ENCODE results near the gene NFIB. TPM values are rescaled to one million over a fixed set of nuclear protein-coding genes. Genes with fewer than 3 reads are reported as not detected.

Gene NFIB
- total and polyA plus RNA-seq, 2 of the 8 experiments (the other 6 are each of a cell fraction or from before 2014, with no cell fraction given), result 2.6 to 13.1 TPM

DNA sequence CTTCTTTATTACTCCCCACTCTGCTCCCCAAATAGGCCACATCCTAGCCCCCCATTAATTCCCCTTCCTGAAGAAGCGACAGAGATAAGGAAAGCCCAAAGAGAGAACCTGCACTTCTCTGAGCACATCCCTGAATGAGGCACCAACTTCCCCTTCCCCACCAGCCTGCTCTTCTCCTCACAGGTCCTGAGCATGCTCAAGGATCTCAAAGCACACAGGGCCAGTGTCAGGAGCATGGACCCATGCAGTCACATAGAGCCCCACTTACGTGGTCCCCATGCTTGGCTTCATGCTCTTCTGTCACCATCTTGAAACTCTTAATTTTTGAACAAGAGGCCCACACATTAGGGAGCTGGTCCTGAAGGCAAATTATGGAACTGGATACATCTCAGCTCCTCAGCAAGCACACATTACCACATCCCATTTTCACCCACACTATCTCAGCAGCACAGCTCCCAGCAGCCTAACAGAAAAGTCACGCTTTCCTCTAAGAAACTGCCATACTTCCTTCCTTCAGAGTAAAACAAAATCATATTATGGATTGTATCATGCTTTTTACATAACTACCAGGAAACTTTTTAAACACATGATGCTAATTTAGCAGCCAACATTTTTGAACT lies 99.8 kb downstream of the NFIB start:
- Histone ChIP-seq H3K14ac (ENCODE audit: insufficient read length) (no peak overlapping the region), H3K9me3 (ENCODE audit: insufficient read depth in 2 of 2, low read depth in 1 of 2, low read length in 1 of 2) (no peaks in the 10 kb centered on the region), H3K9ac (replicated peaks in 1 of 4; ENCODE audit: extremely low read depth in 1 of 4, low read depth in 3 of 4, low read length in 3 of 4) (no peak overlapping the region), H4K5ac (ENCODE audit: insufficient read length, low read depth, low read length) (no peak overlapping the region), H3K4me3 (ENCODE audit: extremely low read depth in 1 of 4, insufficient read depth in 2 of 4, low read depth in 3 of 4, low read length in 4 of 4) (no peak overlapping the region), H2BK5ac (ENCODE audit: low read depth, low read length) (no peak overlapping the region), H3K4me1 (replicated peaks in 1 of 4; ENCODE audit: control insufficient read depth in 3 of 4, insufficient read depth in 4 of 4, low read length in 3 of 4) (peaks cover 2 to 17% (median 5%) of the 10 kb centered on the region in 4 experiments; a peak in 6 of 7 replicates), H4K91ac (replicated peaks; ENCODE audit: insufficient read length, low read length) (no peak overlapping the region), H2AFZ (ENCODE audit: low read length) (no peak overlapping the region), H3K79me2 (ENCODE audit: control insufficient read depth in 1 of 2, insufficient read depth in 2 of 2, low read length in 2 of 2) (0 out of 4 replicates have a peak, but pooled peaks cover 0 to 2% of the 10 kb centered on the region in 2 experiments), H4K20me1 (replicated peaks in 1 of 2; ENCODE audit: control insufficient read depth in 1 of 2, insufficient read depth in 2 of 2, low read length in 2 of 2) (no peaks in the 10 kb centered on the region), H2BK15ac (ENCODE audit: low read length) (peak overlapping the region; percentile 40; the same call in 1 of the 2 replicates), H3K56ac (replicated peaks; ENCODE audit: insufficient read length, low read depth, low read length) (no peak overlapping the region), H3K23me2 (ENCODE audit: low read depth, low read length) (no peaks in the 10 kb centered on the region), H3K79me1 (ENCODE audit: low read depth, low read length) (no peaks in the 10 kb centered on the region), H2AK5ac (ENCODE audit: low read depth, low read length) (no peak overlapping the region), H3K4ac (replicated peaks; ENCODE audit: insufficient read length, low read depth, low read length) (no peak overlapping the region), H3K27me3 (replicated peaks in 1 of 4; ENCODE audit: control insufficient read depth in 3 of 4, extremely low read depth in 1 of 4, insufficient read depth in 3 of 4, low read length in 3 of 4) (no peaks in the 10 kb centered on the region), H3K18ac (ENCODE audit: extremely low read depth, low read length) (no peak overlapping the region), H3K27ac (ENCODE audit: low read depth, low read length) (no peak overlapping the region), H2BK12ac (ENCODE audit: low read depth, low read length) (peak overlapping the region; percentile 51; the same call in 1 of the 2 replicates), H4K8ac (ENCODE audit: extremely low read depth, insufficient read depth, low read length) (no peak overlapping the region), H2BK20ac (ENCODE audit: low read length) (no peak overlapping the region), H3K36me3 (ENCODE audit: control insufficient read depth in 2 of 4, insufficient read depth in 4 of 4, low read length in 3 of 4) (no peaks in the 10 kb centered on the region), H2BK120ac (replicated peaks; ENCODE audit: low read depth, low read length) (no peak overlapping the region), H3K23ac (ENCODE audit: insufficient read length) (no peak overlapping the region), H3K4me2 (ENCODE audit: insufficient read depth in 1 of 2, low read depth in 2 of 2, low read length in 2 of 2) (no peak overlapping the region)
- ChIA-PET CTCF (ENCODE audit: partially characterized antibody) (interaction anchor here (0.6 to 0.9 kb wide), 3 partner anchors 14 to 58 kb away, joined by 3 read pairs; no protein-coding TSS in a partner anchor), POLR2A (ENCODE audit: partially characterized antibody) (interaction anchor here (1.4 kb wide), 1 partner anchor 13 kb away, joined by 3 read pairs; no protein-coding TSS in a partner anchor)
- no peak for DNase-seq (ENCODE audit: low read depth in 1 of 2, low spot score in 2 of 2)
- FAIRE-seq, result no peak
- 89% methylated on average over 3 of the region's 3 CpGs; no CpG with 5 or more reads in 1 of the 2 experiments for WGBS, 2 experiments (ENCODE audit: extremely low coverage in 1 of 2, insufficient coverage in 1 of 2, insufficient read length in 1 of 2, insufficient replicate concordance in 2 of 2, low coverage in 1 of 2, low lambda C conversion rate in 2 of 2, missing lambda C conversion rate in 1 of 2)
- TF ChIP-seq GTF2F1 (IDR thresholded peaks at IDR 0.05; ENCODE audit: borderline replicate concordance, low read depth, low read length), result no peak
- no peak for TF ChIP-seq CHD2 (IDR thresholded peaks at IDR 0.05; ENCODE audit: low read length)
- TF ChIP-seq BRCA1 (IDR thresholded peaks at IDR 0.05; ENCODE audit: low read depth, low read length), result no peak
- TF ChIP-seq, protein P1, sequence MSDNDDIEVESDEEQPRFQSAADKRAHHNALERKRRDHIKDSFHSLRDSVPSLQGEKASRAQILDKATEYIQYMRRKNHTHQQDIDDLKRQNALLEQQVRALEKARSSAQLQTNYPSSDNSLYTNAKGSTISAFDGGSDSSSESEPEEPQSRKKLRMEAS (IDR thresholded peaks at IDR 0.05), result no peak
- no peak for TF ChIP-seq POU5F1 (IDR thresholded peaks at IDR 0.05; ENCODE audit: low read depth, low read length)
- TF ChIP-seq EGR1 (IDR thresholded peaks at IDR 0.05; ENCODE audit: borderline replicate concordance, low read depth, low read length), result no peak
- no peak for TF ChIP-seq PHF8 (conservative IDR thresholded peaks at IDR 0.05; ENCODE audit: low read depth, low read length)
- TF ChIP-seq SRF (IDR thresholded peaks at IDR 0.05; ENCODE audit: low read depth, low read length), result no peak
- TF ChIP-seq, protein P2, sequence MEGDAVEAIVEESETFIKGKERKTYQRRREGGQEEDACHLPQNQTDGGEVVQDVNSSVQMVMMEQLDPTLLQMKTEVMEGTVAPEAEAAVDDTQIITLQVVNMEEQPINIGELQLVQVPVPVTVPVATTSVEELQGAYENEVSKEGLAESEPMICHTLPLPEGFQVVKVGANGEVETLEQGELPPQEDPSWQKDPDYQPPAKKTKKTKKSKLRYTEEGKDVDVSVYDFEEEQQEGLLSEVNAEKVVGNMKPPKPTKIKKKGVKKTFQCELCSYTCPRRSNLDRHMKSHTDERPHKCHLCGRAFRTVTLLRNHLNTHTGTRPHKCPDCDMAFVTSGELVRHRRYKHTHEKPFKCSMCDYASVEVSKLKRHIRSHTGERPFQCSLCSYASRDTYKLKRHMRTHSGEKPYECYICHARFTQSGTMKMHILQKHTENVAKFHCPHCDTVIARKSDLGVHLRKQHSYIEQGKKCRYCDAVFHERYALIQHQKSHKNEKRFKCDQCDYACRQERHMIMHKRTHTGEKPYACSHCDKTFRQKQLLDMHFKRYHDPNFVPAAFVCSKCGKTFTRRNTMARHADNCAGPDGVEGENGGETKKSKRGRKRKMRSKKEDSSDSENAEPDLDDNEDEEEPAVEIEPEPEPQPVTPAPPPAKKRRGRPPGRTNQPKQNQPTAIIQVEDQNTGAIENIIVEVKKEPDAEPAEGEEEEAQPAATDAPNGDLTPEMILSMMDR (IDR thresholded peaks at IDR 0.05; ENCODE audit: control extremely low read depth in 1 of 3, insufficient read depth in 1 of 3, low read depth in 1 of 3, low read length in 3 of 3), result no peak
- no peak for TF ChIP-seq NANOG (IDR thresholded peaks at IDR 0.05; ENCODE audit: insufficient read depth, low read depth, low read length, poor library complexity, severe bottlenecking)
